Nephron progenitor cell (in vitro differentiated cells): Measurements from ENCODE around the gene CRYBG3.
A peak's percentile ranks its signal among the peaks of the same experiment; 100 is the strongest.

Experiments
- DNase-seq: peaks from one replicate; pipeline ENCODE4 v3.0.0; 2021
- H3K27ac Mint-ChIP-seq: 2 replicates; pipeline ENCODE4 v1.8.0; 2021; ENCODE audit warnings: mild to moderate bottlenecking, moderate library complexity, mixed read lengths
- H3K27me3 Mint-ChIP-seq: 2 replicates; pipeline ENCODE4 v1.8.0; 2021; ENCODE audit warnings: mild to moderate bottlenecking, low read depth, mixed read lengths; ENCODE audit not compliant: poor library complexity
- H3K36me3 Mint-ChIP-seq: 2 replicates; pipeline ENCODE4 v1.8.0; 2021; ENCODE audit warnings: low read depth, mixed read lengths
- H3K4me1 Mint-ChIP-seq: 2 replicates; pipeline ENCODE4 v1.8.0; 2021; ENCODE audit warnings: mixed read lengths
- H3K4me3 Mint-ChIP-seq: 2 replicates; pipeline ENCODE4 v1.8.0; 2021; ENCODE audit warnings: mild to moderate bottlenecking, moderate library complexity, mixed read lengths
- H3K9me3 Mint-ChIP-seq: 2 replicates; pipeline ENCODE4 v1.8.0; 2021; ENCODE audit warnings: mild to moderate bottlenecking, moderate library complexity, mixed read lengths
- TF ChIP-seq, protein P1 (sequence below): fragments of 200-600 bp; sonication (generic); IDR thresholded peaks from 2 replicates; pipeline ENCODE4 v1.5.0; 2021; ENCODE audit warnings: antibody characterized with exemption

CRYBG3 gene

GRCh38 chr3:97950360-97950759, 128.5 kb downstream of the CRYBG3 start:
- no peaks in the 10 kb centered on the region for H3K9me3 Mint-ChIP-seq
- TF ChIP-seq, protein P1, sequence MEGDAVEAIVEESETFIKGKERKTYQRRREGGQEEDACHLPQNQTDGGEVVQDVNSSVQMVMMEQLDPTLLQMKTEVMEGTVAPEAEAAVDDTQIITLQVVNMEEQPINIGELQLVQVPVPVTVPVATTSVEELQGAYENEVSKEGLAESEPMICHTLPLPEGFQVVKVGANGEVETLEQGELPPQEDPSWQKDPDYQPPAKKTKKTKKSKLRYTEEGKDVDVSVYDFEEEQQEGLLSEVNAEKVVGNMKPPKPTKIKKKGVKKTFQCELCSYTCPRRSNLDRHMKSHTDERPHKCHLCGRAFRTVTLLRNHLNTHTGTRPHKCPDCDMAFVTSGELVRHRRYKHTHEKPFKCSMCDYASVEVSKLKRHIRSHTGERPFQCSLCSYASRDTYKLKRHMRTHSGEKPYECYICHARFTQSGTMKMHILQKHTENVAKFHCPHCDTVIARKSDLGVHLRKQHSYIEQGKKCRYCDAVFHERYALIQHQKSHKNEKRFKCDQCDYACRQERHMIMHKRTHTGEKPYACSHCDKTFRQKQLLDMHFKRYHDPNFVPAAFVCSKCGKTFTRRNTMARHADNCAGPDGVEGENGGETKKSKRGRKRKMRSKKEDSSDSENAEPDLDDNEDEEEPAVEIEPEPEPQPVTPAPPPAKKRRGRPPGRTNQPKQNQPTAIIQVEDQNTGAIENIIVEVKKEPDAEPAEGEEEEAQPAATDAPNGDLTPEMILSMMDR, result no peak
- H3K27ac Mint-ChIP-seq, result no peak overlapping the region
- DNase-seq, result no peak
- no peak overlapping the region for H3K4me3 Mint-ChIP-seq
- no peaks in the 10 kb centered on the region for H3K27me3 Mint-ChIP-seq
- H3K4me1 Mint-ChIP-seq, result peaks cover 13% of the 10 kb centered on the region
- peaks cover 51% of the 10 kb centered on the region for H3K36me3 Mint-ChIP-seq

GRCh38 chr3:97952280-97952679, 130.5 kb downstream of the CRYBG3 start:
- H3K27ac Mint-ChIP-seq, result no peak overlapping the region
- H3K4me3 Mint-ChIP-seq, result no peak overlapping the region
- H3K9me3 Mint-ChIP-seq, result no peaks in the 10 kb centered on the region
- H3K27me3 Mint-ChIP-seq, result no peaks in the 10 kb centered on the region
- peaks cover 13% of the 10 kb centered on the region for H3K4me1 Mint-ChIP-seq
- TF ChIP-seq, protein P1, result no peak
- H3K36me3 Mint-ChIP-seq, result peaks cover 35% of the 10 kb centered on the region
- DNase-seq, result no peak

- Mint-ChIP-seq H3K4me3 (no peak overlapping the region), H3K4me1 (peaks cover 13% of the 10 kb centered on the region), H3K36me3 (peaks cover 34% of the 10 kb centered on the region), H3K9me3 (no peaks in the 10 kb centered on the region), H3K27me3 (no peaks in the 10 kb centered on the region), H3K27ac (no peak overlapping the region)
- no peak for DNase-seq
- TF ChIP-seq, protein P1, result no peak
Observed at GRCh38 chr3:97952872-97953271, 131.1 kb downstream of the CRYBG3 start.

- TF ChIP-seq, protein P1, result no peak
- Mint-ChIP-seq H3K4me3 (peak overlapping the region; percentile 27), H3K27ac (peak overlapping the region; percentile 37), H3K27me3 (no peaks in the 10 kb centered on the region), H3K9me3 (no peaks in the 10 kb centered on the region), H3K4me1 (peaks cover 13% of the 10 kb centered on the region), H3K36me3 (peaks cover 25% of the 10 kb centered on the region)
- DNase-seq, result peak; percentile 31
Observed at GRCh38 chr3:97954228-97954827, 132.5 kb downstream of the CRYBG3 start.

GRCh38 chr3:97956051-97956450, 134.2 kb downstream of the CRYBG3 start:
- H3K4me3 Mint-ChIP-seq, result no peak overlapping the region
- no peak overlapping the region for H3K27ac Mint-ChIP-seq
- peaks cover 13% of the 10 kb centered on the region for H3K4me1 Mint-ChIP-seq
- TF ChIP-seq, protein P1, result no peak
- no peaks in the 10 kb centered on the region for H3K9me3 Mint-ChIP-seq
- DNase-seq, result no peak
- no peaks in the 10 kb centered on the region for H3K27me3 Mint-ChIP-seq
- H3K36me3 Mint-ChIP-seq, result peaks cover 14% of the 10 kb centered on the region

DNA sequence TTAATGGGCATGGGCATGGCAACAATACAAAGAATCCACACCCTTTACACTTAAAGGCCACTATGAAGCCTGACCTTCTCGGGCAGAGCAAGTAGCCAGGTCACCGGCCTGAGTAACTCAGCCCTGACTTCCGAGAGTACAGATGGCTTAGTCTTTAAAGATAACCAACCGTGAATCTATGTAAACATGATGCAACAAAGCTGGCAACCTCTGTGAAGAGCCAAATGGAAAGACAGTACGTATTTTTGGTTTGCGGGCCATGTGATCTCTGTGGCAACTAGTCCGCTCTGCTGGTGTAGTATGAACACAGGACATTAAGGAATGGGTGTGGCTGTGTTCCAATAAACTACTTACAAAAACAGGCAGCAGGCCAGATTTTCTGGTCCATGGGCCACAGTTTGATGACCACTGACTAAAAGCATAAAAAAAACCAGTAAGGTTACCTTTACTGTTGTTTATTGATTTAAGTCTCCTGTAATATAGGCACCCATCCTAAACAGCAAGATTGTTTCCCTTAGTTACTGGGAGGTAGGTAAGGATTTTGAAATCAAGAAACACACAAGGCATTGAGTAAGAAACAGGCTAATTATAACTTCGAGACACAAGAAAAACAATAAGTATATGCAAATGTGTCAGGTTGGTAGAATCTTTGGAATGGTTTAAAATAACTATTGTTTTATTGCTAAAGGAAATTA, 136.0 kb downstream of the CRYBG3 start:
- Mint-ChIP-seq H3K27ac (no peak overlapping the region), H3K27me3 (no peaks in the 10 kb centered on the region), H3K4me1 (peaks cover 13% of the 10 kb centered on the region), H3K4me3 (no peak overlapping the region), H3K36me3 (peaks cover 14% of the 10 kb centered on the region), H3K9me3 (no peaks in the 10 kb centered on the region)
- no peak for DNase-seq
- TF ChIP-seq, protein P1, result no peak
